Left lung (tissue), 10 donors: ENCODE results near the gene P2RY2. TPM values are rescaled to one million over a fixed set of nuclear protein-coding genes. Genes with fewer than 3 reads are reported as not detected.
A peak's percentile ranks its signal among the peaks of the same experiment; 100 is the strongest.
"Not testable (repeated sequence)": the region's sequence is repeated elsewhere in the genome, so short reads cannot be mapped to it uniquely, and the experiment has no call there.

Experiments
- ATAC-seq: fragments of 200-7000 bp; cut with Tn5 transposase; one replicate; pipeline ENCODE4 v1.9.1; 2020; ENCODE audit warnings: moderate library complexity
- DNase-seq, 4 donors: peaks; one replicate each; pipeline ENCODE4 v3.0.0-alpha.2; 2013 to 2020
- H3K27ac ChIP-seq, 2 donors: fragments of 200-600 bp; sonication (generic) in 1 of 2; one replicate each; pipeline versions ENCODE4 v1.5.0 to v1.8.0; 2020 to 2021
- H3K27me3 ChIP-seq, 2 donors: fragments of 200-600 bp; sonication (generic) in 1 of 2; one replicate each; pipeline versions ENCODE4 v1.5.0 to v1.8.0; 2020 to 2021
- H3K36me3 ChIP-seq, 2 donors: fragments of 200-600 bp; sonication (generic) in 1 of 2; one replicate each; pipeline versions ENCODE4 v1.5.0 to v1.8.0; 2020 to 2021
- H3K4me1 ChIP-seq, 2 donors: fragments of 200-600 bp; one replicate each; pipeline ENCODE4 v1.8.0; 2021
- H3K4me3 ChIP-seq, 2 donors: fragments of 200-600 bp; sonication (generic) in 1 of 2; one replicate each; pipeline versions ENCODE4 v1.5.0 to v1.8.0; 2020 to 2021; ENCODE audit warnings: mild to moderate bottlenecking in 1 of 2
- H3K9me3 ChIP-seq, 2 donors: fragments of 200-600 bp; sonication (generic) in 1 of 2; one replicate each; pipeline versions ENCODE4 v1.5.0 to v1.8.0; 2020 to 2021
- CTCF ChIP-seq, 2 donors: fragments of 200-600 bp; sonication (generic) in 1 of 2; IDR thresholded peaks; one replicate each; pipeline versions ENCODE4 v1.5.0 to v1.8.0; 2021; ENCODE audit warnings: antibody characterized with exemption in 2 of 2
- intact Hi-C, 2 donors: fragments of 100-400 bp; cut with DNase I; formaldehyde crosslinking; loops; one replicate each; pipeline versions ENCODE4 v1.11.2 to v1.14.2; 2022
- polyA plus RNA-seq, 6 donors: library from polyadenylated mRNA; unstranded; fragments of 120-200 nt; gene quantifications; one replicate each; pipeline ENCODE4 v1.2.1, GENCODE V29; 2013; ENCODE audit not compliant: insufficient read length in 6 of 6
- total RNA-seq, 2 donors: library from RNA; stranded (reverse); fragmentation: NEBNext Ultra II Directional; extraction: Animal tissue kit (Norgen Biotek cat#: 25700); gene quantifications; one replicate each; pipeline ENCODE4 v1.2.1, GENCODE V29; 2021
- donor health status: DM: no; HTN: yes; CAD: no.
- donor health status: DM: no; HTN: no; CAD: no.

Gene P2RY2
- total and polyA plus RNA-seq, 8 donors, result 0.83 to 10.3 (median 1.3) TPM

- H3K9me3 ChIP-seq, result no peaks in the 10 kb centered on the region
- H3K27ac ChIP-seq, result no peak overlapping the region
- intact Hi-C loops, result no loop called here
- H3K36me3 ChIP-seq, result peaks cover 0 to 15% of the 10 kb centered on the region in 2 donors
- no peaks in the 10 kb centered on the region for H3K27me3 ChIP-seq
- ATAC-seq (no peak), DNase-seq (peak in 2 of 4 donors; percentile 31 to 56)
- H3K4me1 ChIP-seq, result peaks cover 0 to 7% of the 10 kb centered on the region in 2 donors
- H3K4me3 ChIP-seq, result no peak overlapping the region
- no peak for TF ChIP-seq CTCF (IDR thresholded peaks at IDR 0.05)
These were observed 11.3 kb downstream of the P2RY2 start for GRCh38 chr11:73229321-73229895.

GRCh38 chr11:73229896-73230875, 12.1 kb downstream of the P2RY2 start:
- no peak for TF ChIP-seq CTCF (IDR thresholded peaks at IDR 0.05)
- peak in 1 of 4 donors; percentile 25 for DNase-seq
- no peaks in the 10 kb centered on the region for H3K9me3 ChIP-seq
- H3K4me1 ChIP-seq, result no peaks in the 10 kb centered on the region
- H3K27me3 ChIP-seq, result no peaks in the 10 kb centered on the region
- no peak overlapping the region for H3K4me3 ChIP-seq
- intact Hi-C loops, result no loop called here
- no peak for ATAC-seq
- H3K36me3 ChIP-seq, result peaks cover 0 to 23% of the 10 kb centered on the region in 2 donors
- H3K27ac ChIP-seq, result no peak overlapping the region

GRCh38 chr11:73230931-73231330, 12.8 kb downstream of the P2RY2 start:
- no peaks in the 10 kb centered on the region for H3K27me3 ChIP-seq
- H3K36me3 ChIP-seq, result peaks cover 0 to 23% of the 10 kb centered on the region in 2 donors
- no peak overlapping the region for H3K27ac ChIP-seq
- intact Hi-C loops, result no loop called here
- DNase-seq (peak in 1 of 4 donors; percentile 14), ATAC-seq (no peak)
- no peak for TF ChIP-seq CTCF (IDR thresholded peaks at IDR 0.05)
- no peak overlapping the region for H3K4me3 ChIP-seq
- no peaks in the 10 kb centered on the region for H3K9me3 ChIP-seq
- H3K4me1 ChIP-seq, result no peaks in the 10 kb centered on the region

GRCh38 chr11:73232487-73232886, 14.4 kb downstream of the P2RY2 start:
- H3K4me3 ChIP-seq, H3K27ac ChIP-seq, H3K27me3 ChIP-seq, intact Hi-C loops, DNase-seq, ATAC-seq, H3K4me1 ChIP-seq, H3K9me3 ChIP-seq: not testable (repeated sequence)
- peaks cover 0 to 23% of the 10 kb centered on the region in 2 donors for H3K36me3 ChIP-seq

- Histone ChIP-seq H3K4me3 (no peak overlapping the region), H3K4me1 (peaks cover 0 to 11% of the 10 kb centered on the region in 2 donors), H3K27me3 (no peaks in the 10 kb centered on the region), H3K27ac (no peak overlapping the region), H3K9me3 (no peaks in the 10 kb centered on the region), H3K36me3 (peaks cover 0 to 23% of the 10 kb centered on the region in 2 donors)
- no peak for TF ChIP-seq CTCF (IDR thresholded peaks at IDR 0.05)
- intact Hi-C loops, result no loop called here
- peak in 1 of 4 donors; percentile 18 for DNase-seq
- no peak for ATAC-seq
These were observed 15.1 kb downstream of the P2RY2 start for GRCh38 chr11:73233211-73233610.
